ENCODE measurements around the gene EEFSEC.

DNA sequence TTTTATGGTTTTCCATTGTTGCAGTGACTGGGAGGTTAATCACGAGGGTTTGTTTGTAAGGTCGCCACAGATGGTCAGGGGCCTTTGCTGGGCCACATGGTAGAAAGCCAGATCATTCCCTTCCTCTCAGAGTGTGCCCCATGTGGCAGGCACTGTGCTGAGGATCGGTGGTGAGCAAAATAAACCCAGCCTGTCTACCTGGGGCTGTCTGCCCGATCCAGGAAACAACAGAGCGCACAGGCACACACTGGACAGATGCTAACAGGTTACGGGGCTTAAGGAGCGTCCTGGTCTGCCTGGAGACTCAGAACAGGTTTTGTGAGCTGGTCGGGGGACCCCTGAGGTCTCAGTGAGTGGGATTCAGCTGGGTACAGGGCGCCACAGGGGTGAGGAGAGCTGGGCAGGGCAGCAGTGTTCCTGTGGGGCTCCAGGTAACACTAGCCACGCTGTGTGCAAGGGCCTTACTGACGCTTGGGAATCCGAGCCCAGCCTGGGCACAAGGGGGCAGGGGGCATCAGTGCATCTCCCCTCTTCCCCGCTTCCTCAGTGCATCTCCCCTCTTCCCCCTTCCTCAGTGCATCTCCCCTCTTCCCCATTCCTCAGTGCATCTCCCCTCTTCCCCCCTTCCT, 177.0 kb downstream of the EEFSEC start:
- TF ChIP-seq, protein P1, sequence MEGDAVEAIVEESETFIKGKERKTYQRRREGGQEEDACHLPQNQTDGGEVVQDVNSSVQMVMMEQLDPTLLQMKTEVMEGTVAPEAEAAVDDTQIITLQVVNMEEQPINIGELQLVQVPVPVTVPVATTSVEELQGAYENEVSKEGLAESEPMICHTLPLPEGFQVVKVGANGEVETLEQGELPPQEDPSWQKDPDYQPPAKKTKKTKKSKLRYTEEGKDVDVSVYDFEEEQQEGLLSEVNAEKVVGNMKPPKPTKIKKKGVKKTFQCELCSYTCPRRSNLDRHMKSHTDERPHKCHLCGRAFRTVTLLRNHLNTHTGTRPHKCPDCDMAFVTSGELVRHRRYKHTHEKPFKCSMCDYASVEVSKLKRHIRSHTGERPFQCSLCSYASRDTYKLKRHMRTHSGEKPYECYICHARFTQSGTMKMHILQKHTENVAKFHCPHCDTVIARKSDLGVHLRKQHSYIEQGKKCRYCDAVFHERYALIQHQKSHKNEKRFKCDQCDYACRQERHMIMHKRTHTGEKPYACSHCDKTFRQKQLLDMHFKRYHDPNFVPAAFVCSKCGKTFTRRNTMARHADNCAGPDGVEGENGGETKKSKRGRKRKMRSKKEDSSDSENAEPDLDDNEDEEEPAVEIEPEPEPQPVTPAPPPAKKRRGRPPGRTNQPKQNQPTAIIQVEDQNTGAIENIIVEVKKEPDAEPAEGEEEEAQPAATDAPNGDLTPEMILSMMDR (IDR thresholded peaks at IDR 0.05): no peak
- no peak for TF ChIP-seq POLR2A (IDR thresholded peaks at IDR 0.05)

Measured in adrenal gland (tissue), 5 donors.